Effector memory CD4-positive, alpha-beta T cell (primary cell): ENCODE data around the gene F10.
"Not testable (repeated sequence)": the region's sequence is repeated elsewhere in the genome, so short reads cannot be mapped to it uniquely, and the experiment has no call there.

Source experiments
- DNase-seq, 3 donors: peaks; one replicate each; pipeline ENCODE4 v3.0.0-alpha.2; 2020
- H3K27ac ChIP-seq: 2 replicates; pipeline ENCODE4 v1.7.0; 2013; ENCODE audit warnings: mild to moderate bottlenecking, low read length, moderate library complexity; ENCODE audit not compliant: insufficient read depth, poor library complexity, severe bottlenecking
- H3K27me3 ChIP-seq: replicated peaks from 2 replicates; pipeline ENCODE4 v1.7.0; 2013; ENCODE audit warnings: mild to moderate bottlenecking, low read length; ENCODE audit not compliant: insufficient read depth, control insufficient read depth, poor library complexity, severe bottlenecking
- H3K36me3 ChIP-seq: 2 replicates; pipeline ENCODE4 v1.7.0; 2013; ENCODE audit warnings: mild to moderate bottlenecking, low read length, moderate library complexity; ENCODE audit not compliant: control insufficient read depth, insufficient read depth
- H3K4me1 ChIP-seq: 2 replicates; pipeline ENCODE4 v1.7.0; 2013; ENCODE audit warnings: low read length, mild to moderate bottlenecking; ENCODE audit not compliant: control insufficient read depth, insufficient read depth, poor library complexity, severe bottlenecking
- H3K4me3 ChIP-seq: 2 replicates; pipeline ENCODE4 v1.7.0; 2013; ENCODE audit warnings: low read length, low read depth, mild to moderate bottlenecking; ENCODE audit not compliant: insufficient read depth, poor library complexity, severe bottlenecking
- H3K9me3 ChIP-seq: 2 replicates; pipeline ENCODE4 v1.7.0; 2013; ENCODE audit warnings: mild to moderate bottlenecking, low read length, moderate library complexity; ENCODE audit not compliant: control insufficient read depth

F10 gene

DNA sequence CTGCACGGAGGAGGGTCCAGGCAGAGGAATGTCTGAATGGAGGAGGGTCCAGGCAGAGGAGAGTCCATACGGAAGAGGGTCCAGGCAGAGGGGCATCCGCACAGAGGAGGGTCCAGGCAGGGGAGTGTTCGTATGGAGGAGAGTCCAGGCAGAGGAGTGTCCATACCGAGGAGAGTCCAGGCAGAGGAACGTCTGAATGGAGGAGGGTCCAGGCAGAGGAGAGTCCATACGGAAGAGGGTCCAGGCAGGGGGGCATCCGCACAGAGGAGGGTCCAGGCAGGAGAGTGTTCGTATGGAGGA, 42.9 kb upstream of the F10 start:
- H3K36me3 ChIP-seq, H3K4me1 ChIP-seq: not testable (repeated sequence)

DNA sequence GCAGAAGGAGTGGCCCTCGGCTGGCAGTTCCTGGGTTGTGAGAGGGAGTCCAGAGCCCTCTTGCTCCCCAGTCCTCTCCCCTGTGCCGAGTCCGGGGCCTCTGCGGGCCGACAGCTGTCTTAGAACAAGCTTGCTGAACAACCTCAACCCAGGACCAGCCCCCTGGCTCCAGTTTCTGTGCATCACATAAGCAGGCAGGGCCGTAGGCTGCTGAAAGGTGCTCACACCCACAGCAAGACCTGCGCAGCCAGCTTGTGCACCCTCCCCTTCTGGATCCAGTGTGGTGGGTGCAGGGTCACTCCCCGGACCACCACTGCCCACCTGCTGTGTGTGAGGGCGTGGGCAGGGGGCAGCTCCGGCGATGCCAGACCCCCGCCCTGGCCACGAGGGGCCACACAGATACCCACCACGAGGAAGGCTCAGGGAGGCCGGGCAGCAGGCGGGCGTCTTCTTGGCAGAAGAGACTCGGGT, 42.2 kb upstream of the F10 start:
- Histone ChIP-seq H3K27ac (no peak overlapping the region), H3K4me1 (no peaks in the 10 kb centered on the region), H3K4me3 (no peak overlapping the region)

More for the DNA sequence above, 42.9 kb upstream of the F10 start:
- H3K27me3 ChIP-seq, H3K27ac ChIP-seq, H3K4me3 ChIP-seq, H3K9me3 ChIP-seq, DNase-seq: not testable (repeated sequence)

DNA sequence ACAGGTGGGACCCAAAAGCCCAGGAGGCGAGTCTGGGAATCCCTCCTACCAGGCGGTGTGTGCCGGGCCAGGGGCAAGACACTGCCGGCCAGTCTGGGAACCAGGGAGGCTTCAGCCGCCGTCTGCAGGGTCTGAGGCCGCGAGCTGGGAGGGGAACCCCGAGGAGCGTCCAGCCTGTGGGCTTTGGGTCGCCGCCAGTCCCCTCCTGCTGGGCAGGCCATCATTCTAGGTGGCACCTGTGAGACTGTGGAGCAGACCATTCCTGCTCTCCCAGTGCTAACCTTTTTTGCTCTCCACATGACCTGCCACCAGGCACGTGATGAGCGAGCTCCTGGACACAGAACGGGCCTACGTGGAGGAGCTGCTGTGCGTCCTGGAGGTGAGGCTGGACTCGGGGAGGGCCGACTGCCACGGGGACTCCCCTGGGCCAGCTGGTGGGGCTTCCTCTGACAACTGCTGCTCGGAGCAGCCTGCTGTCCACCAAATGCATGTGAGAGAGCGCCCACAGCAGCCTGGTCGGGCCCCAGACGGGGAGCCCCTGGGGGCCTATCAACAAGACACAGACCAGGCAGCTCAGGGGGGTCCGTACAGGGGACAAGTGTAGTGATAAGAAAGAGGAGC, 41.6 kb upstream of the F10 start:
- H3K36me3 ChIP-seq: no peaks in the 10 kb centered on the region
- H3K4me3 ChIP-seq: no peak overlapping the region
- H3K27ac ChIP-seq: no peak overlapping the region
- H3K9me3 ChIP-seq: no peaks in the 10 kb centered on the region
- no peak for DNase-seq
- H3K27me3 ChIP-seq: no peaks in the 10 kb centered on the region
- H3K4me1 ChIP-seq: no peaks in the 10 kb centered on the region

More for the DNA sequence above, 42.2 kb upstream of the F10 start:
- H3K27me3 ChIP-seq: no peaks in the 10 kb centered on the region
- no peaks in the 10 kb centered on the region for H3K36me3 ChIP-seq
- no peak for DNase-seq
- no peaks in the 10 kb centered on the region for H3K9me3 ChIP-seq

DNA sequence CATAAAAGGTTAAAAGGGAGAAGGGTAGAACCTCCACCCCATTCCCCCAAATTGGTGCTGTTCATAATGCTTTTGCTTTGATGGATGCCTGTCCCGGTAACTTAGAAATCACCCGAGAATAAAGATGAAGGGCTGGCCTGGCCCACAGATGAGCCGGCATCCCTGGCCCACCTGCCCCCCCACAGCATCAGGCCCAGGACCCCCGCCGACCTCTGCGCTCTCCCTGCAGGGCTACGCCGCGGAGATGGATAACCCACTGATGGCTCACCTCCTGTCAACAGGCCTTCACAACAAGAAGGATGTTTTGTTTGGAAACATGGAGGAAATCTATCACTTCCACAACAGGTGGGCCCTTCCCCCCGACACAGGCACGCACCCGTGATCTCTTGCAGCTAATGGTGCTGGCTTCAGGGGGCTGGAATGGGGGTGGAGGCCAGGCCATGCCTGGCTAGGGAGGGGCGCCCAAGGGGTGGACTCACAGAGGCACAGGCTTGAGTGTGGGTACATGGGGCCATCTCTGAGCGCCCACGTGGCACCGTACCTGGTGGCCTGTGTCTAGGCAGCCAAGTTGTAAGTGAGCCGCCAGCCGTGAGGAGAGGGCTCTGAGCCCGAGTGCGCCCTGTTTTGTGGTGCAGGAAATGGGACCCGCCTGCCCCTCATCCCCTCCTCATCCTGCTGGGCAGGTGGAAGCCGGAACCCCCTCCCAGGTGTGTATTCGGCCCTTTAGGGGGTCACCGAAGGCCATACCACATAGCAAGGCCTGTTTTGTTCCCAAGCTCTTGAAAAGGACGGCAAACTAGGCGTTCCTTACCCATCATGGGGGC, 40.2 kb upstream of the F10 start:
- Histone ChIP-seq H3K9me3 (no peaks in the 10 kb centered on the region), H3K4me3 (no peak overlapping the region), H3K4me1 (no peaks in the 10 kb centered on the region), H3K36me3 (no peaks in the 10 kb centered on the region), H3K27me3 (no peaks in the 10 kb centered on the region), H3K27ac (no peak overlapping the region)
- DNase-seq: no peak

DNA sequence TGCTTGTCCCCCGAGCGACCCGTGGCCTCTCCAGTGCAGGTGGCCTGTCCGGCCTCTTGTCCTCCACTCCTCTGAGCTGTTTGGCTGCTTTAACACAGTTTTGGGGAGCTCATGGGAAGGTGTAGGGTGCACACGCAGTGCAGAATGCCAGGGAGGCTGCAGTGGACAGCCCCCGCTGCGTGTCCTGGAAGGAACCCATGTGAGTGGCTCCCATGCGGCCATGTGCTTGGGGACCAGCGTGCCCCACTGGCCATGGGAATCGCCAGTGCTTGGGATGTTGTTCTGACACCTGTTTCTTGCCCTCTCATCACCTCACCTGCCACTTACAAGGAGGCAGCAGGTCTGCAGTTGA, 39.6 kb upstream of the F10 start:
- Histone ChIP-seq H3K36me3 (no peaks in the 10 kb centered on the region), H3K9me3 (no peaks in the 10 kb centered on the region), H3K4me1 (no peaks in the 10 kb centered on the region), H3K4me3 (no peak overlapping the region), H3K27me3 (no peaks in the 10 kb centered on the region), H3K27ac (no peak overlapping the region)
- DNase-seq: no peak

DNA sequence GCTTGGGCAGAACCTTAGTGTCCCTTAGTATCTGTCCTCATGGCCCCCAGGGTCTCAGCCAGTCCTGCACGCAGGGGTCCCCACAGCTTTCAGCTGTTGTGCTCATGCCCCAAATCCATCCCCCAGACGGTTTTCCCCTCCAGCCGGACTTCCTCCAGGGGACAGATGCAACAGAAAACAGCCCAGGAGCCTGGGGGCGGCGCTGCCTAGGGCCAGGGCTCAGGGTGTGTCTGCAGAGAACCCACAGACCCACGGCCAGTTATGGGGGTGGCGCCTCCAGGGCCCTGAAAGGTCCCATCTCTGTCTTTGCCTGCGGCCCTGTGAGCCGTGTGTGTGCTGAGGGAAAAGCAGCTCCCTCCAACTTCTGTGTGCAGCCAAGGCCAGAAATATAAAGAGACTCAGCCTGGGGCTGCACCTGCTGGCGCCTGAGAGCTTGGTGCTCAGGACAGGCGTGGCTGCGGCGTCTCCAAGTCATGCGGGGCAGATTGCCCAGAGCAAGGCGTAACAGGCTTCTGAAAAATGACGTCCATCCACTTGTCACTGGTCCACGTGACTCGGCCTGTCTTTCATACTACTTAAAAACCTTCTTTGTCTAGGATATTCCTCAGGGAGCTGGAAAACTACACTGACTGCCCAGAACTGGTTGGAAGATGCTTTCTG, 39.1 kb upstream of the F10 start:
- Histone ChIP-seq H3K9me3 (no peaks in the 10 kb centered on the region), H3K36me3 (no peaks in the 10 kb centered on the region)

DNA sequence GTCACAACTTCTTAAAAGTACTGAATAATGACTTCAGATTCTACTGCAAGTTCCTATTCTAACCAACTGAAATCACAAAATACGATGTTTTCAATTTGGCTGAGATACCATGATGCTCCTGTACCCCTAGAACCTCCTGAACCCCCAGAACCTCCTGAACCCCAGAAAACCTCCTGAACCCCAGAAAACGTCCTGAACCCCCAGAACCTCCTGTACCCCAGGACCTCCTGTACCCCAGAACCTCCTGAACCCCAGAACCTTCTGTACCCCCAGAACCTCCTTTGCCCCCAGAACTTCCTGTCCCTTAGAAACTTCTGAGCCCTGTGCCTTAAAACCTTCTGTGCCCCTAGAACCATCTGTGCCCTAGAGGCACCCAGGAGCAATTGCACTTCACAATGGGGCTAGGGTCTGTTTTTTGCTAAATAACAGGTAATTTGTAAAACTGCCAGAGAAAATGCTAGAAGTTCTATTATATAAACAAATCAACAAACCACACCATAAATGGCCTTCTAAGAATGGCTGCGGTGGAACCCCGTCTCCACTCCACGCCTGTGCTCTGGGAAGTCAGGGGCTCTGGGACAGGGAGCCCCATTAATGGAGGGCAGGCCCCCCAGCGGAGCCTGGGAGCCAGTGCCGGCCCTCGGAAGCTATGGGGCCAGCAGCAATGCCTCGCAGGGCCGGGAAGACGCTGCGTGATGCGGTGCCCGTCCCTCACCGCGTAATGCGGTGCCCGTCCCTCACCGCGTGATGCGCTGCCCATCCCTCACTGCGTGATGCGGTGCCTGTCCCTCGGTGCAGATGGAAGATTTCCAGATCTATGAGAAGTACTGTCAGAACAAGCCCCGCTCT, 38.3 kb upstream of the F10 start:
- H3K4me3 ChIP-seq: no peak overlapping the region
- no peaks in the 10 kb centered on the region for H3K4me1 ChIP-seq
- H3K36me3 ChIP-seq: no peaks in the 10 kb centered on the region
- no peak overlapping the region for H3K27ac ChIP-seq
- H3K27me3 ChIP-seq: no peaks in the 10 kb centered on the region
- no peak for DNase-seq
- H3K9me3 ChIP-seq: no peaks in the 10 kb centered on the region

More for the DNA sequence above, 39.1 kb upstream of the F10 start:
- no peak for DNase-seq
- H3K27me3 ChIP-seq: no peaks in the 10 kb centered on the region
- H3K27ac ChIP-seq: no peak overlapping the region
- no peak overlapping the region for H3K4me3 ChIP-seq
- no peaks in the 10 kb centered on the region for H3K4me1 ChIP-seq

DNA sequence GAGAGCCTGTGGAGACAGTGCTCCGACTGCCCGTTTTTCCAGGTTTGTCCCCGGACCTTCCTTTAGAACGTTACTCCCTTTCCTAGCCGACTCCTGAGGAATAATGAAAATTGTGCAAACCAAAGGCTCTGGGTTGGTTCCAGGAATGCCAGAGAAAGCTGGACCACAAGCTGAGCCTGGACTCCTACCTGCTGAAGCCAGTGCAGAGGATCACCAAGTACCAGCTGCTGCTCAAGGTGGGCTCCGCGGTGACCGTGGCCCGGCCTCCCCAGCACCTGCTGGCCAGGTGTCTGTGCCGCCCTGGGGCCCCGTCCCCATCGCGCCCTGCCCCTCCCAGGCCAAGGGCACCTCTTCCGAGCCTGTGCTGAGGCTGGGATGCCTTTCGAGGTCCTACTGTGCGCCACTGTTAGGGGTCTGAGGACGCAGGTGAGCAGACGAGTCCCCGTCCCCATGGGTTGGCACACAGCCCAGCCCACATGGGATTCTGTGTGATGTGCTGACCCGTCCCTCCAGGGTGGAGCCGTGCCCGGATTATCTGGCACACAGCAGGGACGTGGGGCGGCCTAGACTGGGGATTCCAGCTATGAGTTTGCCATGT, 37.6 kb upstream of the F10 start:
- peaks cover 3% of the 10 kb centered on the region for H3K36me3 ChIP-seq
- H3K4me1 ChIP-seq: no peaks in the 10 kb centered on the region
- no peak overlapping the region for H3K4me3 ChIP-seq
- no peak overlapping the region for H3K27ac ChIP-seq
- DNase-seq: no peak
- no peaks in the 10 kb centered on the region for H3K27me3 ChIP-seq
- no peaks in the 10 kb centered on the region for H3K9me3 ChIP-seq

DNA sequence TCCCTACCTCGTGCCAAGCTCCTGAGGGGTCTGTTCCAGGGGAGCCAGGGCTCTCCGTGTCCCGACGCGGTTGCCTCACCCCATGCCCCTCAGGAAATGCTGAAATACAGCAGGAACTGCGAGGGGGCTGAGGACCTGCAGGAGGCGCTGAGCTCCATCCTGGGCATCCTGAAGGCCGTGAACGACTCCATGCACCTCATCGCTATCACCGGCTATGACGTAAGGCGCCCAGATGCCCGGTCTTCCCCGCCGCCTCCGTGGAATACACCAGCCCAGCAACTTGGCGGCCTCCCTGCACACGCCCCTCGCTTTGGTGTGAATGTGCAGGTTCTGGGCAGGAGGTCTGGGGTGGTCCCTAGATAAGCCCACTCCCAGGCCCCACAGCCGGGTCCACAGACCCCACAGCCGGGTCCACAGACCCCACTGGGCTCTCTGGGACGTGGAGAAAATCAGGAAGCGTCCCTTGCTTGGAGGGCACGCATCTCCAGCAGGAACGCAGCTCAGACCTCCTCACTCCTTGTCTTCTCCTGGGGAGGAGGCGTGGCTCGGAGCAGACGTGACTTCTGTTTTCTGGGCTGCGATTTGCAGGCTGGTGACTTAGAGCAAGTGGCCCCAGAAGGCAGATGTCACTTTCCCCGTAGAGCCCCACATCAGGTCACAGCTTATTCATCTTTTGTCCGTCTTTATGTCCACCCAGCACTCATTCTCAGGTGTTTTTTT, 36.4 kb upstream of the F10 start:
- peaks cover 3% of the 10 kb centered on the region for H3K36me3 ChIP-seq
- H3K27ac ChIP-seq: no peak overlapping the region
- no peaks in the 10 kb centered on the region for H3K27me3 ChIP-seq

More for the DNA sequence above, 36.4 kb upstream of the F10 start:
- no peaks in the 10 kb centered on the region for H3K4me1 ChIP-seq
- H3K4me3 ChIP-seq: no peak overlapping the region
- no peak for DNase-seq
- no peaks in the 10 kb centered on the region for H3K9me3 ChIP-seq
